Raji (cell line): ENCODE measurements around the gene SEC14L2.

ENCODE experiments used
- POLR2A ChIP-seq: IDR thresholded peaks from 2 replicates; pipeline ENCODE4 v1.6.1; 2011; ENCODE audit warnings: low read depth, low read length, control low read depth; ENCODE audit not compliant: insufficient read depth

SEC14L2 gene

GRCh38 chr22:30392661-30393321 lies 4.0 kb upstream of the SEC14L2 start:
- no peak; the same call in 1 of the 2 replicates for TF ChIP-seq POLR2A

DNA sequence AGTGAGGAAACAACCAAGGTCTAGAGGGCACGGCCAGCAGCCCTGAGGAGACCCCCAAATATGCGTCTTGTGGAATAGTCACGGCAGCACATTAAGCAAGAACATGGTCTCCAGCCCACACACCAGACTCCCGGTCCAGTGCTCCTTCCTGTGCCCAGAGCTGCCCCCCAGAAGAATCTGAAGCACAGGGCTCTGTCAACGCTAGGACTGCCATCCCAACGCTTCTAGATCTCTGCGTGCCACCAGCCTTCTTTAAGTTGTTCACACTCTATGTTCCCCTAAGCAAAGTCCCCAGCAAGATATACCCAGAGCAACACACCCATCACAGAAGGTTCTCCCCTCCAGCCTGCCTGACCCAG lies 3.5 kb upstream of the SEC14L2 start:
- no peak for TF ChIP-seq POLR2A

DNA sequence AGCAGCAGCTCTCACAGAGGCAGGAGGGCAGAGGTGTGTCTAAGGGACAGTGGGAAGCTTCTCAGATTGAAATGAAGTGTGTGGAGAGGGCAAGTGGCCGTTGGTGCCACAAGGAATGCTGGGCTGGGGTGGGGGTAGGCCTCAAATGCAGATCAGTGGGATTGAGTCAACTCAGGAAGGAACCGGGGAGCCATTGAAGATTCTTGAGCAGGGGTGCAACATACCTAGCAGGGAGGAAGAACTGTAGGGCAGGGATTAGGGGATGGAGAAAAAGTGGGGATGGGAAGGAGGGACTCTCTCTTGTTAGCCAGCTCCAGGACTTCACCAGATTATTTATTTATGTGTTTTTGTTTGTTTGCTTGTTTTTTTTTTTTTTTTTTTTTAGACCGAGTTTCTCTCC lies 2.9 kb upstream of the SEC14L2 start:
- no peak for TF ChIP-seq POLR2A

GRCh38 chr22:30397656-30398635 lies 1.1 kb downstream of the SEC14L2 start:
- TF ChIP-seq POLR2A, result 0 out of 2 replicates have a peak, but pooled peaks have one; percentile 2

DNA sequence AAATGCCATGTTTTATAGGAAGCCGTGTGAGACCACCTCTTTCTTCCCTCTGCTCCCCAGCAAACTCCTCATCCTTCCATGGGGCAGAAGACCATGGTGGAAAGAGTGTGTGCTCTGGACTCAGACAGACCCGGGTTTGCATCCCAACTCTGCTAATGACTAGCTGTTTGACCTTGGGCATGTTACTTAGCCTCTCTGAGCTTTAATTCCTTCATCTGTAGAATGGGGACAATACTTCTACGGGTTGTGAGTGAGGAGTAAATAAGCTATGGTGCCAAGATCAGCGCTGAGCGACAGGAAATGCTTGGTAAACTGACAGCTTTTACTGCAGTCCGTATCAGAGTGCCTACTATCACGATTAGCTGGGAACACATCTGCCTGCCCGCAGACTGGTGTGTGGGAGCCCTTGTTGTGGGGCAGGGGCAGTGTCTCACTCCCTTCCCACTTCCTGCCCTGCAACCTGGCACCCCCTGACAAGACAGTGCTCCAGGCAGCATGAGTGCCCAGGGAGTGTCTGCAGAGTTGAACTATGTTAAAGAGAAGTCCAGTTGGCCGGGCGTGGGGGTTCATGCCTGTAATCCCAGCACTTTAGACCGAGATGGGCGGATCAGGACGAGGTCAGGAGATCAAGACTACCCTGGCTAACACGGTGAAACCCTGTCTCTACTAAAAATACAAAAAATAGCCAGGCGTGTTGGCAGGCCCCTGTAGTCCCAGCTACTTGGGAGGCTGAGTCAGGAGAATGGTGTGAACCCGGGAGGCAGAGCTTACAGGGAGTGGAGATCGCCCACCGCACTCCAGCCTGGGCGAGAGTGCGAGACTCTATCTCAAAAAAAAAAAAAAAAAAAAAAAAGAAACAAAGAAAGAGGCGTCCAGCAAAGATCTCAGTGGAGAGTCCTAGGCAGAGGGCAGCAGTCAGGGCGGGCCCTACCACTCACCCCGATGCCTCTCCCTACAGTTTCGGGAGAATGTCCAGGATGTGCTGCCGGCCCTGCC lies 2.2 kb downstream of the SEC14L2 start:
- TF ChIP-seq POLR2A, result no peak

DNA sequence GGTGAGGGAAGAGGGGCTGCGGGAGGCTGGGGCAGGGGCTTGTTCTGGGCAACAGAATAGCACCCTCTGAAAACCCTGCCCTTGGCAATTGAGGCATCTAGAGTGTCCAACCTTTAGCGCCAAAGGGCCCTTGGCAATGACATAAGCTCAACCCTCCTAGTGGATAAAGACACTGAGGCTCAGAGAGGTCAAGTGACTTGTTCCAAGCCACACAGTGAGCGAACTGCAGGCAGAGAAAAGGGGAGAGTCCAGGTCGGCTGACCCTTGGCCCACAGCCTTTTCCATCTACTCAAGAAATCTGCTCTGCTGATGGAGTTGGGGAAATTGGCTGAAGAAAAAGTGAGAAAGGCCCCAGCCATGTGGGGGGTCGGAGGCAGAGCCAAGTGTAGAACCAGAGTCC lies 2.9 kb downstream of the SEC14L2 start:
- no peak; the same call in 1 of the 2 replicates for TF ChIP-seq POLR2A

- peak; percentile 31; the same call in 1 of the 2 replicates for TF ChIP-seq POLR2A
These were observed 3.3 kb downstream of the SEC14L2 start for GRCh38 chr22:30400159-30400558.

DNA sequence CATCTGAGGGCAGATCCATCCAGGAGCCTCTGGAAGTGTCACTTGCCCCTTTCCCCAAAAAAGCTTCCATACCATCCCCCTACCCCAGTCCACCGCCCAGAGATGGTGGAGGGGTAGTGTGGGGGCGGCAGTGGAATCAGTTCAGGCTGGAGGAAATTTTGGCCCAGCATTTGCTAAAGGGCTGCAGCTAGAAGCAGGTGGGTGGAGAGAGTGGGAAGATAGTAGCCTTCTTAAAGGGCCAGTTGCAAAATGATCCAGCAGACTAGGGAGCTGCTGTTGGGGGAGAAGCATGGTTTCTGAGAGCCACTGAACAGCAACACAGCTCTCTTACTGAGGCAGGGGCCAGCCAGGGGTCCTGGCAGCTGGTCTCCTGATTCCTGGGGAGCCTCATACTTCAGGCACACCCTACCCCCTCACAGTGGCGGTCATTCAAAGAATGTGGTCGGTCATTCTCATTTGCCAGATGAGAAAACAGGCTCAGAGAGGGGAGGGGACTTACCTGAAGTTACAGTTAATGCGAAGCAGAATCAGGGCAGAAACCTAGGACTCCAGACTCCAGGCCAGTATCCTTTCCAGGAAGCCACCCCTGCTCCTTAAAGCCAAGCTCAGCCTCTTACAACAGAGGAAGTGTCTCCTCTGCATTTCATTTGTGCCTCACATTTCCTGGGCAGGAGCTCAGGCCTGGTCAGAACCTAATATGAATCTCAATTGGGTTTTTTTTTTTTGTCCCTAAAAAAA lies 5.4 kb downstream of the SEC14L2 start:
- no peak for TF ChIP-seq POLR2A

DNA sequence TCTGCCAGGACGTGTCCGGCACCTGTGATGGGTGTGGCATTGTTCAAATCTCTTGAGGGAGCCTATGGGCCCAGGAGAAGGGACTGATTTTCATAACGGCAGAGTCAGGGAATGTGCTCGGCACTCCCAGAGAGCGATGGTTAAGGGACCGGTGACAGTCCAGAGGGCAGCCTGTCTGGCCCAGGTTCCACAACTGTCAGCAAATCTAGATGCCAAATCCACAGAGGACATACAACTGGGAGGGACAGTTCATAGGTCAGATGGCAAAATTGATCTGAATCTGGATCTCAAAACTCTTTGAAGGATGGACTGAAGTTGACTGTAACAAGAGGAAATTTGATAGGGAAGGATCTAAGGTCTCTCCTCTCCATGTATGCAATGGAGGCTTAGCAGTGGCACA lies 7.5 kb downstream of the SEC14L2 start:
- TF ChIP-seq POLR2A, result no peak

DNA sequence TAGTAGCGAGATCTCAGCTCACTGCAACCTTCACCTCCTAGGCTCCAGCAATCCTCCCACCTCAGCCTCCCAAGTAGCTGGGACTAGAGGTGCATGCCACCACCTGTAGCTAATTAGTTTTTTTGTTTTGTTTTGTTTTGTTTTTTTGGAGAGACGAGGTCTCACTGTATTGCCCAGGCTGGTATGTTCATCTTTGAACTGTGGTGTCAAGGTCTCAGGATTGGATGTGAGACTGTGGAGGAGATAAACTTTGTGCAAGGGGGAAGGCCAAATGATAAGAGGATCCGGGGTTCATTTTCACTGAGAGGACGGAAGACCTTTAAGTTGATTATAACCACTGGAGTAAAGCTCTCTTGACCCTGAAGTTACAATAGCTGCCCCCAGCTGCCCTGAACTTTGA lies 8.9 kb downstream of the SEC14L2 start:
- no peak for TF ChIP-seq POLR2A

- no peak for TF ChIP-seq POLR2A
These were observed 9.6 kb downstream of the SEC14L2 start for GRCh38 chr22:30406400-30406799.

- TF ChIP-seq POLR2A, result no peak
These were observed 11.7 kb downstream of the SEC14L2 start for GRCh38 chr22:30408388-30409102.

DNA sequence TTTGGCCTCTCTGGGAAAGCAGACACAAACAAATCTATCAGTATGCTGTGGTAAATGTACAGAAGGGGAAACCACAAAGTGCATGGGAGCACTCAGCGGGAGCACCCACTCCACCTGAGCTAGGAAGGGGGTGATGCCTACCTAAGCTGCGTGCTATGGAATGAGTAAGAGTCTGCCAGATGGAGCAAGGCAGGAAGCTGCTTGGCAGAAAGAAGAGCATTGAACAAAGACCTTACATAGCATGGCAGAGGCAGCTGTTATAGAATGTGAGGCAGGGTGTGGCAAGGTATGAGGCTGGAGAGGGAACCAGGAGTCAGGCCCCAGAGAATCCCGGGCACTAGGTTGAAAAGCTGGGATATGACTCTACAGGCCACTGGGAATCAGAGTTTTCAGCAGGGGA lies 15.0 kb downstream of the SEC14L2 start:
- no peak for TF ChIP-seq POLR2A

- TF ChIP-seq POLR2A, result no peak
These were observed 16.2 kb downstream of the SEC14L2 start for GRCh38 chr22:30413001-30413400.
